Chondrocyte (in vitro differentiated cells): ENCODE data around the gene ABCF1. TPM values are rescaled to one million over a fixed set of nuclear protein-coding genes. Genes with fewer than 3 reads are reported as not detected.
"Not testable (repeated sequence)": the region's sequence is repeated elsewhere in the genome, so short reads cannot be mapped to it uniquely, and the experiment has no call there.

Experiments
- DNase-seq: peaks from one replicate; pipeline ENCODE4 v3.0.0; 2021; ENCODE audit warnings: mixed read lengths, low spot score
- H3K27ac Mint-ChIP-seq: one replicate; pipeline ENCODE4 v1.8.0; 2021; ENCODE audit warnings: mild to moderate bottlenecking, moderate library complexity, mixed read lengths; ENCODE audit not compliant: unreplicated experiment
- H3K27me3 Mint-ChIP-seq: 2 replicates; pipeline ENCODE4 v1.8.0; 2021; ENCODE audit warnings: low read depth, mixed read lengths
- H3K36me3 Mint-ChIP-seq: 2 replicates; pipeline ENCODE4 v1.8.0; 2021; ENCODE audit warnings: low read depth, mixed read lengths
- H3K4me1 Mint-ChIP-seq: 2 replicates; pipeline ENCODE4 v1.8.0; 2021; ENCODE audit warnings: low read depth, mild to moderate bottlenecking, mixed read lengths
- H3K4me3 Mint-ChIP-seq: one replicate; pipeline ENCODE4 v1.8.0; 2021; ENCODE audit warnings: mild to moderate bottlenecking, moderate library complexity, mixed read lengths; ENCODE audit not compliant: unreplicated experiment
- H3K9me3 Mint-ChIP-seq: 2 replicates; pipeline ENCODE4 v1.8.0; 2021; ENCODE audit warnings: low read depth, mixed read lengths
- long read RNA-seq: library from polyadenylated mRNA; stranded (forward); transcript quantifications from one replicate; pipeline ENCODE4 v2.0.0, GENCODE V29; 2021
- total RNA-seq: library from RNA; stranded (reverse); gene quantifications from 3 replicates; pipeline ENCODE4 v1.2.1, GENCODE V29; 2021
- TF ChIP-seq, protein P1 (sequence below): fragments of 200-600 bp; sonication (generic); IDR thresholded peaks from 2 replicates; pipeline ENCODE4 v1.5.0; 2021; ENCODE audit warnings: antibody characterized with exemption, mild to moderate bottlenecking, moderate library complexity

ABCF1 gene
- total RNA-seq: 51.9 to 66.1 TPM (median 53.0 TPM) in 3 replicates
- long read RNA-seq, transcript ABCF1-201 (25 exons, 3,481 nt): major isoform, 36 of 129 reads
- long read RNA-seq, partial matches to known transcripts: 19 of 129 reads
- long read RNA-seq, other reads (novel, unspliced or antisense): 74 of 129 reads

DNA sequence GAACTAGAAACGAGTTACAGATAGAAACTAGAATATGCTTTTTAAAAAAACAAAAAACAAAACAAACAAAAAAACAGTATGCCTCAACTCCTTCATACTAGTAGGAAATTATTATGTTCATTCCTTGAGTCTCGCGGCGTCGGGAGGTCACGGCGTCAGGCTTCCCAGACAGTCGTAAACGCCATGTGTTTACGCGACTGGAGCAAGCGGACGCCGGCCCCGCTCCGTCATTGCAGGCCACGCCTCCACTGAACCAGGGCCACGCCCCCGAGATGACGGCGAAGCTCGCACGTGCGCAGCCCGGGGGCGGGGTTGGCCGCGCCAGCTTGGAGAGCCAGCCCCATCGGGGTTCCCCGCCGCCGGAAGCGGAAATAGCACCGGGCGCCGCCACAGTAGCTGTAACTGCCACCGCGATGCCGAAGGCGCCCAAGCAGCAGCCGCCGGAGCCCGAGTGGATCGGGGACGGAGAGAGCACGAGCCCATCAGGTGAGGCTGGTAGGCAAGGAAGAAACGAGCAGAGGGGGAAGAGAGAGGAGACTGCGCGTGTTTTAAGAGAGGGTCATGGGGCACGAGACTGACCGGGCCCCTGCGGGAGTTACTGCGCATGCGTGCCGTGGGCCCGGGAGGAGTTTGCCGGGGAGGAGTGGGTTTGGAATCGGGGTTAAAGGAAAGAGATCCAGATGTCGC is at the start of gene ABCF1:
Gene ABCF1 (plus strand): TSS at position 368 of the 687 bp plus-strand sequence. CDS start 46 bp downstream, at position 414.
- Mint-ChIP-seq H3K27ac (peak within 1 kb of the TSS; percentile 100), H3K36me3 (no peaks in the 10 kb centered on the region), H3K4me3 (peak within 1 kb of the TSS; percentile 99), H3K27me3 (no peaks in the 10 kb centered on the region), H3K4me1 (peaks cover 40% of the 10 kb centered on the region), H3K9me3 (no peaks in the 10 kb centered on the region)
- peak; percentile 99 for DNase-seq
- TF ChIP-seq, protein P1, sequence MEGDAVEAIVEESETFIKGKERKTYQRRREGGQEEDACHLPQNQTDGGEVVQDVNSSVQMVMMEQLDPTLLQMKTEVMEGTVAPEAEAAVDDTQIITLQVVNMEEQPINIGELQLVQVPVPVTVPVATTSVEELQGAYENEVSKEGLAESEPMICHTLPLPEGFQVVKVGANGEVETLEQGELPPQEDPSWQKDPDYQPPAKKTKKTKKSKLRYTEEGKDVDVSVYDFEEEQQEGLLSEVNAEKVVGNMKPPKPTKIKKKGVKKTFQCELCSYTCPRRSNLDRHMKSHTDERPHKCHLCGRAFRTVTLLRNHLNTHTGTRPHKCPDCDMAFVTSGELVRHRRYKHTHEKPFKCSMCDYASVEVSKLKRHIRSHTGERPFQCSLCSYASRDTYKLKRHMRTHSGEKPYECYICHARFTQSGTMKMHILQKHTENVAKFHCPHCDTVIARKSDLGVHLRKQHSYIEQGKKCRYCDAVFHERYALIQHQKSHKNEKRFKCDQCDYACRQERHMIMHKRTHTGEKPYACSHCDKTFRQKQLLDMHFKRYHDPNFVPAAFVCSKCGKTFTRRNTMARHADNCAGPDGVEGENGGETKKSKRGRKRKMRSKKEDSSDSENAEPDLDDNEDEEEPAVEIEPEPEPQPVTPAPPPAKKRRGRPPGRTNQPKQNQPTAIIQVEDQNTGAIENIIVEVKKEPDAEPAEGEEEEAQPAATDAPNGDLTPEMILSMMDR: no peak

DNA sequence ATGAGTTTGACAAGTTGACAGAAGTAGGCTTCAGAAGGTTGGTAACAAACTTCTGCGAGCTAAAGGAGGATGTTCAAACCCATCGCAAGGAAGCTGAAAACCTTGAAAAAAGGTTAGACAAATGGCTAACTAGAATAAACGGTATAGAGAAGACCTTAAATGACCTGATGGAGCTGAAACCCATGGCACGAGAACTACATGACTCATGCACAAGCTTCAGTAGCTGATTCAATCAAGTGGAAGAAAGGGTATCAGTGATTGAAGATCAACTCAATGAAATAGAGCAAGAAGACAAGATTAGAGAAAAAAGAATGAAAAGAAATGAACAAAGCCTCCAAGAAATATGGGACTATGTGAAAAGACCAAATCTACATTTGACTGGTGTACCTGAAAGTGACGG is 49.3 kb upstream of the ABCF1 start:
- DNase-seq, H3K4me1 Mint-ChIP-seq, H3K36me3 Mint-ChIP-seq, H3K9me3 Mint-ChIP-seq, H3K27ac Mint-ChIP-seq, H3K4me3 Mint-ChIP-seq: not testable (repeated sequence)
- peaks cover 18% of the 10 kb centered on the region for H3K27me3 Mint-ChIP-seq

DNA sequence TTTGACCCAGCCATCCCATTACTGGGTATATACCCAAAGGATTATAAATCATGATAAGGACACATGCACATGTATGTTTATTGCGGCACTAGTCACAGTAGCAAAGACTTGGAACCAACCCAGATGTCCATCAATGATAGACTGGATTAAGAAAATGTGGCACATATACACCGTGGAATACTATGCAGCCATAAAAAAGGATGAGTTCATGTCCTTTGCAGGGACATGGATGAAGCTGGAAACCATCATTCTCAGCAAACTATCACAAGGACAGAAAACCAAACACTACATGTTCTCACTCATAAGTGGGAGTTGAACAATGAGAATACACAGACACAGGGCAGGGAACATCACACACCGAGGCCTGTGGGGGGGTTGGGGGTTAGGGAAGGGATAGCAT is 44.8 kb upstream of the ABCF1 start:
- not testable (repeated sequence) for DNase-seq, H3K27ac Mint-ChIP-seq, H3K36me3 Mint-ChIP-seq, H3K4me1 Mint-ChIP-seq, H3K9me3 Mint-ChIP-seq, H3K4me3 Mint-ChIP-seq
- peaks cover 18% of the 10 kb centered on the region for H3K27me3 Mint-ChIP-seq

DNA sequence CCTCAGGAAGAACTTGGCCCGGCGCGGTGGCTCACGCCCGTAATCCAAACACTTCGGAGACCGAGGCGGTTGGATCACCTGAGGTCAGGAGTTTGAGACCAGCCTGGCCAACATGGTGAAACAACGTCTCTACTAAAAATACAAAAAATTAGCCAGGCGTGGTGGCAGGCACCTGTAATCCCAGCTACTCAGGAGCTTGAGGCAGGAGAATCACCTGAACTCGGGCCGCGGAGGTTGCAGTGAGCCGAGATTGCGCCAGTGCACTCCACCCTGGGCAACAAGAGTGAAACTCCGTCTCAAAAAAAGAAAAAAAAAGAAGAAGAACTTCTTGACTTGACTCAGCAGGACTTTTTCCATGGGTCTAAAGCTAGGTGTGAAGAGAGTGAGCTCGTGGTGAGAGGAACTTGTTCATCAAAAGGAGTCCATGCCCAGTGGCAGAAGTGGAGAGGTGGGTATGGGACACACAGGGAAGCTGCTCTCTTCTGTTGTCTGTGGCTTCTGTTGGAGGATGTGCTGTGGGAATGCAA is 41.8 kb upstream of the ABCF1 start:
- not testable (repeated sequence) for DNase-seq, H3K4me1 Mint-ChIP-seq, H3K27ac Mint-ChIP-seq, H3K27me3 Mint-ChIP-seq, H3K36me3 Mint-ChIP-seq, H3K9me3 Mint-ChIP-seq, H3K4me3 Mint-ChIP-seq

DNA sequence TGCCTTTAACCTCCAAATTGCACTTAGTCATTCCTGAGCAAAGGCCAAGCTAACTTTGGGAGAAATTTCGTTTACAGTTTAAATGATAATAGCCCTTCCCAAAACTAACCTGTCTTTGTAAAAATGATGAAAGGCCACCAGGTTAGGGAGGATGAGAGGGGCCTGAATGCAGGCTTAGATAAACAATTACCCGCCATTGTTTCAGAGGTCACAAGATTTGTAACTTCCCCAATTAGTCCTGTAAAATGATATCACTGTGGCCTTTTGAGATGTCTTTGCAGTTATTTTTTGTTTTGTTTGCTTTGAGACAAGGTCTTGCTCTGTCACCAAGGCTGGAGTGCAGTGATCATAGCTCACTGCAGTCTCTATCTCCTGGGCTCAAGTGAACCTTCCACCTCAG is 41.2 kb upstream of the ABCF1 start:
- H3K4me1 Mint-ChIP-seq: peaks cover 9% of the 10 kb centered on the region
- H3K27me3 Mint-ChIP-seq: no peaks in the 10 kb centered on the region
- DNase-seq: no peak
- H3K9me3 Mint-ChIP-seq: no peaks in the 10 kb centered on the region
- H3K4me3 Mint-ChIP-seq: no peak overlapping the region
- no peak overlapping the region for H3K27ac Mint-ChIP-seq
- no peaks in the 10 kb centered on the region for H3K36me3 Mint-ChIP-seq
- TF ChIP-seq, protein P1: no peak

DNA sequence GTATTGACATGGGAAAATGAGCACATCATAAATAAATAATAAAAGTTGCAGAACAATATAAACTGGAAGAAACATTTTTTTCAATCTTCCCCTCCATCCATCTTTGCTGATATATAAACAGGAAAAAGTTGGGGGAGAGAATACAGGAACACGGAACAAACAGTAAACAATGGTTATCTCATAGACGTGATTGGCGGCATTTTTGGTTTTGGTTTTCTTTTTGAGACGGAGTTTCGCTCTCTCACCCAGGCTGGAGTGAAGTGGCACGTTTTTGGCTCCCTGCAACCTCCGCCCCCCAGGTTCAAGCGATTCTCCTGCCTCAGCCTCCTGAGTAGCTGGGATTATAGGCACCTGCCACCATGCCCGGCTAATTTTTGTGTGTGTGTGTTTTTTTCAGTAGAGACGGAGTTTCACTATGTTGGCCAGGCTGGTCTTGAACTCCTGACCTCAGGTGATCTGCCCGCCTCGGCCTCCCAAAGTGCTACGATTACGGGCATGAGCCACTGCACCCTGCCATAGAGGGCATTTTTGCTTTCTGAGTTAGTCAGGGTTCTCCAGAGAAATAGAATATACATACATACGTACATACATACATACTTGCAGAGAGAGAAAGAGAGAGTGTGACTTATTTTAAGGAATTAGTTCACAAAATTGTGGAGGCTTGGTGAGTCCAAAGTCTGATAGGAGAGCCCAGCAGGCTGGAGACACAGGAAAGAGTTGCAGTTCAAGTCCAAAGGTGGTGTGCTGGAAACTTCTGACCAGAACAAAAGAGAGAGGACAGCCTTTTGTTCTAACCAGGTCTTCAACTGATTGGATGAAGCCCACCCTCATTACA is 37.6 kb upstream of the ABCF1 start:
- no peak for DNase-seq
- Mint-ChIP-seq H3K27me3 (no peaks in the 10 kb centered on the region), H3K9me3 (no peaks in the 10 kb centered on the region), H3K36me3 (no peaks in the 10 kb centered on the region), H3K27ac (no peak overlapping the region), H3K4me3 (no peak overlapping the region), H3K4me1 (peaks cover 4% of the 10 kb centered on the region)
- TF ChIP-seq, protein P1: no peak
